Astrocyte (in vitro differentiated cells and primary cell): ENCODE data around the gene WNT3. TPM values are rescaled to one million over a fixed set of nuclear protein-coding genes. Genes with fewer than 3 reads are reported as not detected.

ENCODE experiments used
- DNase-seq: peaks from one replicate; pipeline ENCODE4 v3.0.0-alpha.2; 2010; ENCODE audit warnings: low read depth
- FAIRE-seq: peaks from 2 replicates; lab custom pipeline; 2011; peaks lifted over from hg19 to GRCh38; lab: Jason Lieb, UNC
- H2AFZ ChIP-seq: 2 replicates; pipeline ENCODE4 v1.6.0; 2012; ENCODE audit warnings: low read depth, low read length, inconsistent platforms
- H3K27ac ChIP-seq: 2 replicates; pipeline ENCODE4 v1.5.1; 2011; ENCODE audit warnings: low read depth, low read length, inconsistent platforms
- H3K27me3 ChIP-seq: 2 replicates; pipeline ENCODE4 v1.6.0; 2011; ENCODE audit warnings: low read length, inconsistent platforms; ENCODE audit not compliant: insufficient read depth
- H3K36me3 ChIP-seq: 2 replicates; pipeline ENCODE4 v1.5.1; 2011; ENCODE audit warnings: low read length, inconsistent platforms; ENCODE audit not compliant: insufficient read depth
- H3K4me1 ChIP-seq: 2 replicates; pipeline ENCODE4 v1.5.1; 2011; ENCODE audit warnings: low read length, inconsistent platforms; ENCODE audit not compliant: insufficient read depth
- H3K4me2 ChIP-seq: 2 replicates; pipeline ENCODE4 v1.6.0; 2012; ENCODE audit warnings: low read length, inconsistent platforms
- H3K4me3 ChIP-seq: 2 replicates; pipeline ENCODE4 v1.5.1; 2011; ENCODE audit warnings: low read depth, mild to moderate bottlenecking, low read length, inconsistent platforms; ENCODE audit not compliant: insufficient read depth
- H3K79me2 ChIP-seq: 2 replicates; pipeline ENCODE4 v1.6.0; 2012; ENCODE audit warnings: mild to moderate bottlenecking, low read length, inconsistent platforms; ENCODE audit not compliant: insufficient read depth
- H3K9ac ChIP-seq: 2 replicates; pipeline ENCODE4 v1.6.0; 2012; ENCODE audit warnings: mild to moderate bottlenecking, low read length, inconsistent platforms
- H3K9me3 ChIP-seq: 2 replicates; pipeline ENCODE4 v1.5.1; 2012; ENCODE audit warnings: low read depth, mild to moderate bottlenecking, low read length, inconsistent platforms; ENCODE audit not compliant: insufficient read depth
- H4K20me1 ChIP-seq: 2 replicates; pipeline ENCODE4 v1.6.0; 2012; ENCODE audit warnings: low read length, inconsistent platforms; ENCODE audit not compliant: insufficient read depth
- H3K27ac Mint-ChIP-seq: one replicate; pipeline ENCODE4 v1.8.0; 2021; ENCODE audit warnings: mild to moderate bottlenecking, mixed read lengths; ENCODE audit not compliant: unreplicated experiment
- H3K27me3 Mint-ChIP-seq: one replicate; pipeline ENCODE4 v1.8.0; 2021; ENCODE audit warnings: low read depth, mixed read lengths; ENCODE audit not compliant: unreplicated experiment
- H3K36me3 Mint-ChIP-seq: one replicate; pipeline ENCODE4 v1.8.0; 2021; ENCODE audit warnings: low read depth, mixed read lengths; ENCODE audit not compliant: unreplicated experiment
- H3K4me1 Mint-ChIP-seq: one replicate; pipeline ENCODE4 v1.8.0; 2021; ENCODE audit warnings: low read depth, mixed read lengths; ENCODE audit not compliant: unreplicated experiment
- H3K4me3 Mint-ChIP-seq: one replicate; pipeline ENCODE4 v1.8.0; 2021; ENCODE audit warnings: mild to moderate bottlenecking, moderate library complexity, mixed read lengths; ENCODE audit not compliant: unreplicated experiment
- H3K9me3 Mint-ChIP-seq: one replicate; pipeline ENCODE4 v1.8.0; 2021; ENCODE audit warnings: mild to moderate bottlenecking, mixed read lengths; ENCODE audit not compliant: unreplicated experiment
- EZH2 ChIP-seq: IDR thresholded peaks from 2 replicates; pipeline ENCODE4 v1.6.1; 2012; ENCODE audit warnings: mild to moderate bottlenecking, low read length, inconsistent platforms; ENCODE audit not compliant: insufficient read depth
- total RNA-seq: library from RNA; stranded (reverse); gene quantifications from 2 replicates; pipeline ENCODE4 v1.2.1, GENCODE V29; 2021
- TF ChIP-seq, protein P1 (sequence below): IDR thresholded peaks from 2 replicates; pipeline ENCODE4 v1.5.1; 2011; ENCODE audit warnings: low read depth, mild to moderate bottlenecking, inconsistent platforms, low read length, moderate library complexity; ENCODE audit not compliant: insufficient read depth

WNT3 gene
- total RNA-seq, 1 donor from 2014 or later = 2.4 TPM

DNA sequence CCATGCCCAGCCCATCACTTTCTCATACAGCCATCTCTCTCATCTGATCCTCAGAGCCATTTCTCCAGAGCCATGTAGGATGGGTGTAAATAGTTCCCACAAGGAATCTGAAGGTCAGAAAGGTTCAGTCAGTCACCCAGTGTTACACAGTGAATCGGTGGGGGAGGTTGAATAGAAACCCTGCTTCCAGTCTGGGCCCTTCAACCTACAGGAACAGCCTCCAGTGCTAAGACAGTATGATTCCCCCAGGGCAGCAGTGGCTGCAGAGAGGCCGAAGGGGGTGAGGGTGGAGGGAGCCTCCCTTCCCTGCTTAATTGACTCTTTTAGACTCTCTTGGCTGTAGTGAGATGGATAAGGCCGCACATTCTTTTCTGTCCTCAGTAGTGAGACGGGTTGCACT, 36.5 kb upstream of the WNT3 start:
- H3K27ac ChIP-seq = no peak overlapping the region
- no peak overlapping the region for H3K4me3 ChIP-seq
- Mint-ChIP-seq H3K36me3 (no peaks in the 10 kb centered on the region), H3K4me1 (peaks cover 15% of the 10 kb centered on the region), H3K9me3 (peaks cover 3% of the 10 kb centered on the region), H3K27me3 (peaks cover 22% of the 10 kb centered on the region), H3K4me3 (no peak overlapping the region), H3K27ac (peak overlapping the region; percentile 34)
- H3K36me3 ChIP-seq = no peaks in the 10 kb centered on the region
- no peak overlapping the region for H3K9ac ChIP-seq
- TF ChIP-seq, protein P1, sequence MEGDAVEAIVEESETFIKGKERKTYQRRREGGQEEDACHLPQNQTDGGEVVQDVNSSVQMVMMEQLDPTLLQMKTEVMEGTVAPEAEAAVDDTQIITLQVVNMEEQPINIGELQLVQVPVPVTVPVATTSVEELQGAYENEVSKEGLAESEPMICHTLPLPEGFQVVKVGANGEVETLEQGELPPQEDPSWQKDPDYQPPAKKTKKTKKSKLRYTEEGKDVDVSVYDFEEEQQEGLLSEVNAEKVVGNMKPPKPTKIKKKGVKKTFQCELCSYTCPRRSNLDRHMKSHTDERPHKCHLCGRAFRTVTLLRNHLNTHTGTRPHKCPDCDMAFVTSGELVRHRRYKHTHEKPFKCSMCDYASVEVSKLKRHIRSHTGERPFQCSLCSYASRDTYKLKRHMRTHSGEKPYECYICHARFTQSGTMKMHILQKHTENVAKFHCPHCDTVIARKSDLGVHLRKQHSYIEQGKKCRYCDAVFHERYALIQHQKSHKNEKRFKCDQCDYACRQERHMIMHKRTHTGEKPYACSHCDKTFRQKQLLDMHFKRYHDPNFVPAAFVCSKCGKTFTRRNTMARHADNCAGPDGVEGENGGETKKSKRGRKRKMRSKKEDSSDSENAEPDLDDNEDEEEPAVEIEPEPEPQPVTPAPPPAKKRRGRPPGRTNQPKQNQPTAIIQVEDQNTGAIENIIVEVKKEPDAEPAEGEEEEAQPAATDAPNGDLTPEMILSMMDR = no peak
- TF ChIP-seq EZH2 = no peak
- no peaks in the 10 kb centered on the region for H4K20me1 ChIP-seq
- H3K79me2 ChIP-seq = no peaks in the 10 kb centered on the region
- H3K27me3 ChIP-seq = peaks cover 28% of the 10 kb centered on the region
- H3K4me2 ChIP-seq = no peak overlapping the region
- H2AFZ ChIP-seq = no peak overlapping the region
- H3K9me3 ChIP-seq = no peaks in the 10 kb centered on the region
- no peak for FAIRE-seq
- no peak for DNase-seq
- H3K4me1 ChIP-seq = peaks cover 11% of the 10 kb centered on the region

DNA sequence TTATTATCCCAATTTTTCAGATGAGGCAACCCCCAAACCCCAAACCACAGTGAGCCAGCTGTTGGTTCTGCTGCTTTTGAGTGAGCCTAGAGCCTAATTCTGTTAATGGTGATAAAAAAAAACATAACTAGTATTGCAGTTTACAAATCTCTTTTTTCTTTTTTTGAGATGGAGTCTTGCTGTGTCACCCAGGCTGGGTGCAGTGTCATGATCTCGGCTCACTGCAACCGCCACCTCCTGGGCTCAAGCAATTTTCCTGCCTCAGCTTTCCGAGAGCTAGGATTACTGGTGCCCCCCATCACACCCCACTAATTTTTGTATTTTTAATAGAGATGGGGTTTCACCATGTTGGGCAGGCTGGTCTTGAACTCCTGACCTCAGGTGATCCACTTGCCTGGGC, 36.0 kb upstream of the WNT3 start:
- no peak for FAIRE-seq
- H3K27ac Mint-ChIP-seq = no peak overlapping the region
- TF ChIP-seq, protein P1 = no peak
- TF ChIP-seq EZH2 = no peak
- peaks cover 25% of the 10 kb centered on the region for H3K27me3 Mint-ChIP-seq
- H3K4me1 ChIP-seq = peaks cover 11% of the 10 kb centered on the region
- no peaks in the 10 kb centered on the region for H3K9me3 ChIP-seq
- H3K4me1 Mint-ChIP-seq = peaks cover 15% of the 10 kb centered on the region
- no peak overlapping the region for H3K27ac ChIP-seq
- peaks cover 3% of the 10 kb centered on the region for H3K9me3 Mint-ChIP-seq
- no peaks in the 10 kb centered on the region for H4K20me1 ChIP-seq
- no peak overlapping the region for H3K9ac ChIP-seq
- H3K4me2 ChIP-seq = no peak overlapping the region
- H3K4me3 Mint-ChIP-seq = no peak overlapping the region
- H3K79me2 ChIP-seq = no peaks in the 10 kb centered on the region
- no peaks in the 10 kb centered on the region for H3K36me3 Mint-ChIP-seq
- no peak overlapping the region for H3K4me3 ChIP-seq
- H3K27me3 ChIP-seq = peaks cover 32% of the 10 kb centered on the region
- no peaks in the 10 kb centered on the region for H3K36me3 ChIP-seq
- no peak for DNase-seq
- no peak overlapping the region for H2AFZ ChIP-seq

DNA sequence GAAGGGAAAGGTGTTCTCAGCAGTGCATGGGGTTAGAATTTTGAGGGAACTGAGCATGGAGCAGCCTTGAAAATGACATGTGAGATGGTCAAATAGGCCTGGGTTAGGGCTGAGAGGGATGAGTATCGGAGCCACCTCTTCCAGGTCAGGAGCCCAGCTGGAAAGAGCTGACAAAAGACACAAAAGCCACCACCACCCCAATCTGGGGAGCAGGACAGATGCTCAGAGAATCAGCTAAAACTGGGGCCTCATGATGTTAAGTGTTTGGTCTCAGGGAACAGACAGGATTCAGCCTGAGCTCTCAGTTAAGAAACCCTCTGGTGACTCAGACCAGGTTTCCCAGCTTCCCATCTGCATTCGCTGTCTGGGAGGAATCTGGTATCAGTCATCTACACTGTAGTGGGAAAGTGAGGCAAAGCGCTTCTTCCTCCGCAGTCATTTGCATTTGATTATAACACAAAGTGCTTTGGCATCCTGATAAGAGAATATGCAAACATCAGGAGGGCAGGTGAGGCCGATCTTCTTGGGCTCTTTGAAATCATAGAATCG, 35.5 kb upstream of the WNT3 start:
- Histone ChIP-seq H3K36me3 (no peaks in the 10 kb centered on the region), H3K4me1 (peaks cover 11% of the 10 kb centered on the region), H3K9ac (no peak overlapping the region), H4K20me1 (no peaks in the 10 kb centered on the region), H3K4me3 (no peak overlapping the region), H3K27ac (no peak overlapping the region), H3K27me3 (peaks cover 38% of the 10 kb centered on the region), H2AFZ (no peak overlapping the region), H3K4me2 (no peak overlapping the region), H3K79me2 (no peaks in the 10 kb centered on the region), H3K9me3 (no peaks in the 10 kb centered on the region)
- peak; percentile 18 for DNase-seq
- Mint-ChIP-seq H3K4me3 (no peak overlapping the region), H3K9me3 (peaks cover 3% of the 10 kb centered on the region), H3K27ac (peak overlapping the region; percentile 12), H3K27me3 (peaks cover 29% of the 10 kb centered on the region), H3K36me3 (no peaks in the 10 kb centered on the region), H3K4me1 (peaks cover 15% of the 10 kb centered on the region)
- no peak for TF ChIP-seq EZH2
- TF ChIP-seq, protein P1 = no peak
- FAIRE-seq = peak; percentile 70
